ENCODE results near the gene ZBED3. TPM values are rescaled to one million over a fixed set of nuclear protein-coding genes. Genes with fewer than 3 reads are reported as not detected.
A peak's percentile ranks its signal among the peaks of the same experiment; 100 is the strongest.
"Not testable (repeated sequence)": the region's sequence is repeated elsewhere in the genome, so short reads cannot be mapped to it uniquely, and the experiment has no call there.

The ZBED3 gene
- total RNA-seq, 1 experiment from 2014 or later = 9.4 TPM

DNA sequence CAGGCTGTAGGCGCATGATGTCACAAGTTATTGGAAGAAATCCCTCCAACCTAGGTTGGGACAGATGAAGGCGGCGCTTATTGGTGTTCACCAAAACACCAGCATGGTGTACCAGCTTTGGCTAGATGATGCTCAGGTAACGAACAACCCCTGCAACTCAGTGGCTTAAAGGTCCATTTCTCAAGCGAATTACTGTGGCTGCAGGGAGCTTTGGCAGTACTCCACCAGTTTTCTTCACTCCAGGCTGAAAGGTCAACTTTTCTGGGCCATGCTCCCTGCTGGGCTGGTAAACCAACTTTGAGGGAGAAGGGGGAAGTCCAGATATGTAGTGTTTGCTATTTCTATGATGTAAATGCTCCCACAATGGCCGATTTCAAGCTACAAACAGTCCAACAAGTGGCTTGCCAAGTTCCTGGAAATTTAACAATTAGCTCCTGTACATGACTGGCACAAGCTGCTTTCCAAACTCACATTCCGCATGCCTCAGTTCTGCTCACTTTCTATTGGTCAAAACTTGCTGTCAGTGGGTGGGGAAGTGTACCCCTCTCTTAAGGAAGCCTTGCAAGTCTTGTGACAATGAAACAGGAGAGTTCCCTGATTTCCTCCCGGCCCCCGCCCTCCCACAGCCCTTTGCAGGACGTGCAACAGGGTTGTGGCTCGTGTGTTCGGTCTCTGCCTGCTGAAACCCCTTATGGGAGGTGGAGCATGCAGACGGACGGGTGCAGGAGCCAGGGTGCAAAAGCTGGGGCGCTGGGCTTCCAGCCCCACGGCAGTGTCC is 588 bp upstream of the ZBED3 start:
- peak overlapping the region; percentile 75 for H3K27ac ChIP-seq (ENCODE audit: low read length)
- H4K20me1 ChIP-seq (ENCODE audit: insufficient read depth, low read depth, low read length) = no peaks in the 10 kb centered on the region
- peak overlapping the region; percentile 78 for H3K9ac ChIP-seq (ENCODE audit: low read length)
- H3K4me3 ChIP-seq (ENCODE audit: low read length) = peak overlapping the region; percentile 74
- peak overlapping the region; percentile 98 for H3K4me2 ChIP-seq (ENCODE audit: low read depth, low read length, poor library complexity, severe bottlenecking)
- no peaks in the 10 kb centered on the region for H3K9me2 ChIP-seq (replicated peaks; ENCODE audit: insufficient read depth, low read length)
- DNase-seq = no peak
- no peaks in the 10 kb centered on the region for H3K9me3 ChIP-seq (ENCODE audit: low read length)
- no peaks in the 10 kb centered on the region for H3K27me3 ChIP-seq (ENCODE audit: low read length)
- peaks cover 33% of the 10 kb centered on the region for H3K4me1 ChIP-seq (ENCODE audit: low read length)
- H3K36me3 ChIP-seq (ENCODE audit: insufficient read depth, low read length) = peaks cover 7% of the 10 kb centered on the region
- H2AFZ ChIP-seq (ENCODE audit: low read length) = peak overlapping the region; percentile 78
- peaks cover 45% of the 10 kb centered on the region for H3K79me2 ChIP-seq (ENCODE audit: low read length)

DNA sequence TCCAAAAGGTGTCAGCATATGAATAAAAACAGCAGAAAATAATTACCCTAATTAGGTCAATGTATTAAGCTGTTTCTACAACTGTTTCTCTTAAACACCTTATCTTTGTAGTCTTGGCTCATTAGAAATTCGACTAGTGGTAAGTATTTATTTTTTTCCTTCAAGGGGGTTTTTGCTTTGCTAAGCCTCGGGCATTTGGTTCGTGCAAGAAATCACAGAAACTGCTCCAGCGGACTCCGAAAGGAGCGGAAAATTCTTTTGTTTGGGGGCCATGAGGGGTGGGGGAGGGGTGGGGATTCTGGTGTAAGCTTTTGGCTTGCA is 757 bp downstream of the ZBED3 start:
- Histone ChIP-seq H3K9me2 (replicated peaks; ENCODE audit: insufficient read depth, low read length) (no peaks in the 10 kb centered on the region), H3K36me3 (ENCODE audit: insufficient read depth, low read length) (peaks cover 7% of the 10 kb centered on the region; the same call in 1 of the 2 replicates), H4K20me1 (ENCODE audit: insufficient read depth, low read depth, low read length) (no peaks in the 10 kb centered on the region), H3K4me1 (ENCODE audit: low read length) (peaks cover 33% of the 10 kb centered on the region), H3K27me3 (ENCODE audit: low read length) (no peaks in the 10 kb centered on the region), H3K9ac (ENCODE audit: low read length) (peak overlapping the region; percentile 78), H3K4me3 (ENCODE audit: low read length) (peak overlapping the region; percentile 74), H3K4me2 (ENCODE audit: low read depth, low read length, poor library complexity, severe bottlenecking) (peak overlapping the region; percentile 98), H3K9me3 (ENCODE audit: low read length) (no peaks in the 10 kb centered on the region), H2AFZ (ENCODE audit: low read length) (peak overlapping the region; percentile 78), H3K27ac (ENCODE audit: low read length) (peak overlapping the region; percentile 75), H3K79me2 (ENCODE audit: low read length) (peaks cover 50% of the 10 kb centered on the region)
- DNase-seq = no peak

DNA sequence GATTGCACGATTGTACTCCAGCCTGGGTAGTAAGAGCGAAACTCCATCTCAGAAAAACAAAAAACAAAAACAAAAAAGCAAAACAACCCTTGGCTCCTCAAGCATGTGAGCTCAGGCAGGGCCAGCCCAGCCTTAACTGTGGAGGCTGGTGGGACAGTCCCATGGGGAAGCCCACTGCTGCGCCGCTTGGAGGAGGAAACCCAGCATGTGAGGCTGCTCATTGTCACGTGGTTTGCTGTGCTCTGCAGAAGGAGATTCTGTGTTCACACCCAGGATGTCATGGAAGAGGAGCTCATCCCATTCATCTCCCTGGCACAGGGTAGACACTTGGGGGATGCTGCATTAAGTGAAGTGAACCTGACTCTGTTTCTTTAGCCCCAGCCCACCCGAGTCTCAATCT is 4.0 kb downstream of the ZBED3 start:
- H3K4me2 ChIP-seq (ENCODE audit: low read depth, low read length, poor library complexity, severe bottlenecking) = no peak overlapping the region
- no peak overlapping the region for H2AFZ ChIP-seq (ENCODE audit: low read length)
- H3K4me3 ChIP-seq (ENCODE audit: low read length) = no peak overlapping the region
- H3K36me3 ChIP-seq (ENCODE audit: insufficient read depth, low read length) = peaks cover 8% of the 10 kb centered on the region; the same call in 1 of the 2 replicates
- H3K9ac ChIP-seq (ENCODE audit: low read length) = no peak overlapping the region
- no peaks in the 10 kb centered on the region for H3K9me3 ChIP-seq (ENCODE audit: low read length)
- no peaks in the 10 kb centered on the region for H4K20me1 ChIP-seq (ENCODE audit: insufficient read depth, low read depth, low read length)
- no peaks in the 10 kb centered on the region for H3K27me3 ChIP-seq (ENCODE audit: low read length)
- no peaks in the 10 kb centered on the region for H3K9me2 ChIP-seq (replicated peaks; ENCODE audit: insufficient read depth, low read length)
- H3K4me1 ChIP-seq (ENCODE audit: low read length) = peaks cover 33% of the 10 kb centered on the region
- H3K79me2 ChIP-seq (ENCODE audit: low read length) = peaks cover 68% of the 10 kb centered on the region
- no peak overlapping the region for H3K27ac ChIP-seq (ENCODE audit: low read length)
- no peak for DNase-seq

DNA sequence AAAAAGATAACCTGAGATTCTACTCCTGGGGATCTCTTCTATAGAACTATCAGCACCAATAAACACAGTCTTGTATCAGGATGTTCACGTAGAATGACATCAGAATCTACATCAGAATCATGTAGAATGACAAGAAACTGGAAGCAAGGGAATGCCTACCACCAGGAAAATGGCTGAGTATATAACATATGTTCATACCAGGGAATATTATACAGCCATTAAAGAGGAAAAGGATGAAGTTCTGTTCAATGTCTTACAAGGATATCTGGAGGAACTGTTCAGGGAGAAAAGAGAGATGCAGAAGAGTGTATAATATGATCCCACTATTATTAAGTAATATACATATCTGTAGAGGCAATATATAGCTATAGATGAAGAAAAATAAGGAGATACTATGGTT is 4.8 kb downstream of the ZBED3 start:
- Histone ChIP-seq H3K9ac (ENCODE audit: low read length) (no peak overlapping the region), H3K4me2 (ENCODE audit: low read depth, low read length, poor library complexity, severe bottlenecking) (no peak overlapping the region), H3K27me3 (ENCODE audit: low read length) (no peaks in the 10 kb centered on the region), H3K79me2 (ENCODE audit: low read length) (peaks cover 65% of the 10 kb centered on the region), H3K4me3 (ENCODE audit: low read length) (no peak overlapping the region), H3K9me3 (ENCODE audit: low read length) (no peaks in the 10 kb centered on the region), H3K27ac (ENCODE audit: low read length) (no peak overlapping the region), H2AFZ (ENCODE audit: low read length) (no peak overlapping the region), H3K36me3 (ENCODE audit: insufficient read depth, low read length) (peaks cover 8% of the 10 kb centered on the region; the same call in 1 of the 2 replicates), H4K20me1 (ENCODE audit: insufficient read depth, low read depth, low read length) (no peaks in the 10 kb centered on the region), H3K4me1 (ENCODE audit: low read length) (peaks cover 26% of the 10 kb centered on the region), H3K9me2 (replicated peaks; ENCODE audit: insufficient read depth, low read length) (no peaks in the 10 kb centered on the region)
- DNase-seq = no peak

DNA sequence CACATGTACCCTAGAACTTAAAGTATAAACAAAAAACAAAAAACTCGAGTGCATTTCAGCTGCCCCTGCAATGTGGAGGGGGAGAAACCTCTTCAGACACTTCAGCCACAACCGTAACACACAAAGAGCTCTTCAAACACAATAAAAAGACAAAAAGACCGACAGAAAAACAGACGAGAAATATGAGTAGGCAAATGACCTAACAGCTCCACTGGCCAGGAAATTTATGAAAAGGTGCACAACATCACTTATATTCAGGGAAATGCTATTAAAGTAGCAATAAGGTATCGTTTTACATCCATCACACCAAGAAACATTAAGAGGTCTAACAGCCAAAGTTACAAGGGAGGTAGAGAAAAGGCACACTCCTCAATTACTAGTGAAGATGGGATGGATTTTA is 6.2 kb downstream of the ZBED3 start:
- H3K9me3 ChIP-seq (ENCODE audit: low read length) = no peaks in the 10 kb centered on the region
- H4K20me1 ChIP-seq (ENCODE audit: insufficient read depth, low read depth, low read length) = no peaks in the 10 kb centered on the region
- H3K4me1 ChIP-seq (ENCODE audit: low read length) = peaks cover 19% of the 10 kb centered on the region
- H3K27ac ChIP-seq (ENCODE audit: low read length) = no peak overlapping the region
- H3K9me2 ChIP-seq (replicated peaks; ENCODE audit: insufficient read depth, low read length) = no peaks in the 10 kb centered on the region
- no peaks in the 10 kb centered on the region for H3K27me3 ChIP-seq (ENCODE audit: low read length)
- H2AFZ ChIP-seq (ENCODE audit: low read length) = no peak overlapping the region
- DNase-seq = no peak
- H3K4me2 ChIP-seq (ENCODE audit: low read depth, low read length, poor library complexity, severe bottlenecking) = no peak overlapping the region
- peaks cover 57% of the 10 kb centered on the region for H3K79me2 ChIP-seq (ENCODE audit: low read length)
- H3K9ac ChIP-seq (ENCODE audit: low read length) = no peak overlapping the region
- no peak overlapping the region for H3K4me3 ChIP-seq (ENCODE audit: low read length)
- H3K36me3 ChIP-seq (ENCODE audit: insufficient read depth, low read length) = peaks cover 8% of the 10 kb centered on the region; the same call in 1 of the 2 replicates

DNA sequence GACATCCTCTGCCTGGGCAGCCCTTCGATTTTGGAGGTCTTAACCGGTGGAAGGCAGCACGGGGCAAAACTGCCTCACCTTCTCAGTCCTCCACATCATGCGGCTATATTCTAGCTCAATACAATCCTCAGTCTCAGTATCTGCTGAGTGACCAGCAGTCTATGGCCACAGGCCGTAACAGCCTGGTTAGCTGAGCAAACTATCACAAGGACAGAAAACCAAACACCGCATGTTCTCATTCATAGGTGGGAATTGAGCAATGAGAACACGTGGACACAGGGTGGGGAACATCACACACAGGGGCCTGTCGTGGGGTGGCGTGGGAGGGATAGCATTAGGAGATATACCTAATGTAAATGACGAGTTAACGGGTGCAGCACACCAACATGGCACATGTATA is 6.6 kb downstream of the ZBED3 start:
- not testable (repeated sequence) for H3K27ac ChIP-seq (ENCODE audit: low read length); H3K9ac ChIP-seq (ENCODE audit: low read length); H4K20me1 ChIP-seq (ENCODE audit: insufficient read depth, low read depth, low read length); H3K4me3 ChIP-seq (ENCODE audit: low read length); H3K4me2 ChIP-seq (ENCODE audit: low read depth, low read length, poor library complexity, severe bottlenecking); H3K36me3 ChIP-seq (ENCODE audit: insufficient read depth, low read length); H2AFZ ChIP-seq (ENCODE audit: low read length); H3K27me3 ChIP-seq (ENCODE audit: low read length); H3K9me2 ChIP-seq (replicated peaks; ENCODE audit: insufficient read depth, low read length); H3K9me3 ChIP-seq (ENCODE audit: low read length); DNase-seq
- Histone ChIP-seq H3K79me2 (ENCODE audit: low read length) (peaks cover 53% of the 10 kb centered on the region), H3K4me1 (ENCODE audit: low read length) (peaks cover 14% of the 10 kb centered on the region)

DNA sequence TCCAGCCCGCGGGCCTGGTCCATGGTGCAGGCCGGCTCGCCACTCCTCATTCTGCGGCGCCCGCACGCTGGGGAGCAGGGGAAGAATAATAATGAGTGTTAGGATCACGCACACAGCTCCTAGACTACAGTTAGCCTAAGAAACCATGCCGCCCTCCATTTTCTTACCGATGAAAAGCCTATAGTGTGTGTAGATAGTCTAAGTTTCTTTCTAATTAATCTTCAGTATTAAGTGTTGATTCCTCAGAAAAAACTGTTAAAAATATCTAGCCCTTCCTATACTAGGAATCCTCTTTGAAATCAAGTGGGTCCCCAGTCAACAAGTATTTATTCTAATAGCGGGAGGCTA is 9.3 kb downstream of the ZBED3 start:
- Histone ChIP-seq H3K27ac (ENCODE audit: low read length) (no peak overlapping the region), H3K4me2 (ENCODE audit: low read depth, low read length, poor library complexity, severe bottlenecking) (no peak overlapping the region), H3K9ac (ENCODE audit: low read length) (no peak overlapping the region), H3K36me3 (ENCODE audit: insufficient read depth, low read length) (peaks cover 5% of the 10 kb centered on the region; the same call in 1 of the 2 replicates), H4K20me1 (ENCODE audit: insufficient read depth, low read depth, low read length) (no peaks in the 10 kb centered on the region), H3K9me2 (replicated peaks; ENCODE audit: insufficient read depth, low read length) (no peaks in the 10 kb centered on the region), H3K27me3 (ENCODE audit: low read length) (no peaks in the 10 kb centered on the region), H3K79me2 (ENCODE audit: low read length) (peaks cover 28% of the 10 kb centered on the region), H3K4me1 (ENCODE audit: low read length) (no peaks in the 10 kb centered on the region), H2AFZ (ENCODE audit: low read length) (no peak overlapping the region), H3K4me3 (ENCODE audit: low read length) (no peak overlapping the region), H3K9me3 (ENCODE audit: low read length) (no peaks in the 10 kb centered on the region)
- no peak for DNase-seq

DNA sequence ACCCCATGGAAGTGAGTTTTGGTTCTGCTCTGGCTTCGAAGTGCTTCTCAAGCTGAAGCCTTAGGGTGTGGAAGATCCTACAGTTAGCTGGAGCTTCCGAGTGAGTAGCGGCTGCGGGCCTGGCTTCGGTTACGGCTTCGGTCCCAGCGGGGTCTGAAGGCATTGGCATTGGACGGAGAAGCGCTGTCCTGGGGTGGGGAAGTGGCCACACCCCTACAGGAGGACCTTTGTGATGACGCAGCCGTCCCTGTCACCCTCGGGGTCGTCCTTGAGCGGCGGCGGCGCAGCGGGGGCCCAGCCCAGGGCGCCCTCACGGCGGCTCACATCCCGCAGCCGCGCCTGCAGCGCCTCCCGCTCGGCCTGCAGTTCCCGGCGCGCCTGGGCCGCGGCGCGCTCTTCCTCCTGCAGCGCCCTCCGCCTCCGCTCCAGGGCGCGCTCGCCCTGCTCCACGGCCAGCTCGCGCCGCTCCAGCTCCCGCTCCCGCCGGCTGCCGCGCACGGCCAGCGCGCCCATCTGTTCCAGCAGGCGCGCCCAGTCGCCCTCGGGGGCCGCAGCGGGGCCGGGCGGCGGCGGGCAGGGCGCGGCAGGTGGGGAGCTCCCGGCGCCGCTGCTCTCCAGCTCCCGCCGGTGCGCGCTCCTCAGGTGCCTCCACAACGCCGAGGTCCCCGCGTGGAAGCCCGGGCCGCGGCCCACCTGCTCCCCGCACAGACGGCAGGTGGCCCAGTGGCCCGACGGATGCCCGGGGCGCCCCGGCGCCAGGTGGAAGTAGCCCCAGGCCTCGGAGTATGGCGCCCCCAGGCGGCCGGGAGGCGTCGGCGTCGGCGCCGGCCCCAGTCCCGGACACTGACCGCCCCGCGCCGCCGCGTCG is 9.9 kb downstream of the ZBED3 start:
- Histone ChIP-seq H3K9me3 (ENCODE audit: low read length) (no peaks in the 10 kb centered on the region), H3K9ac (ENCODE audit: low read length) (no peak overlapping the region), H3K4me1 (ENCODE audit: low read length) (no peaks in the 10 kb centered on the region), H4K20me1 (ENCODE audit: insufficient read depth, low read depth, low read length) (no peaks in the 10 kb centered on the region), H3K36me3 (ENCODE audit: insufficient read depth, low read length) (peaks cover 5% of the 10 kb centered on the region; the same call in 1 of the 2 replicates), H3K27me3 (ENCODE audit: low read length) (no peaks in the 10 kb centered on the region), H3K9me2 (replicated peaks; ENCODE audit: insufficient read depth, low read length) (no peaks in the 10 kb centered on the region), H2AFZ (ENCODE audit: low read length) (no peak overlapping the region), H3K27ac (ENCODE audit: low read length) (no peak overlapping the region), H3K4me2 (ENCODE audit: low read depth, low read length, poor library complexity, severe bottlenecking) (no peak overlapping the region), H3K79me2 (ENCODE audit: low read length) (peaks cover 24% of the 10 kb centered on the region), H3K4me3 (ENCODE audit: low read length) (no peak overlapping the region)
- no peak for DNase-seq
